ENCODE data around the gene STARD10.

GRCh38 chr11:72750556-72751115 is 43.2 kb downstream of the STARD10 start:
- TF ChIP-seq CTCF (conservative IDR thresholded peaks at IDR 0.05; ENCODE audit: low read length) (no peak), EZH2phosphoT487 (IDR thresholded peaks at IDR 0.05; ENCODE audit: borderline replicate concordance, low read depth, low read length) (no peak)

Data from OCI-LY7 (cell line).